ENCODE results near the gene C22orf39. TPM values are rescaled to one million over a fixed set of nuclear protein-coding genes. Genes with fewer than 3 reads are reported as not detected.

The C22orf39 gene
- polyA plus RNA-seq, 1 of the 3 experiments (the other 2 are of a cell fraction), result 17.7 TPM

- Histone ChIP-seq H3K36me3 (replicated peaks in 1 of 2; ENCODE audit: control insufficient read depth in 1 of 2, insufficient read depth in 2 of 2, low read length in 1 of 2) (peaks cover 52 to 82% of the 10 kb centered on the region in 2 experiments), H3K27me3 (ENCODE audit: insufficient read depth) (no peaks in the 10 kb centered on the region), H3K4me3 (ENCODE audit: low read depth in 2 of 2, low read length in 1 of 2) (no peak overlapping the region), H3K9ac (no peak overlapping the region), H3F3A (replicated peaks; ENCODE audit: insufficient read depth) (no peaks in the 10 kb centered on the region), H3K4me1 (ENCODE audit: control insufficient read depth in 1 of 2, insufficient read depth in 2 of 2, low read depth in 1 of 2, low read length in 1 of 2) (no peaks in the 10 kb centered on the region; a peak in 1 of 4 replicates), H3K27ac (ENCODE audit: low read depth in 2 of 2, low read length in 1 of 2) (no peak overlapping the region), H3K9me3 (no peaks in the 10 kb centered on the region), H4K20me1 (ENCODE audit: insufficient read depth) (peaks cover 45% of the 10 kb centered on the region), H2AFZ (ENCODE audit: low read depth) (no peak overlapping the region), H3K4me2 (no peak overlapping the region), H3K79me2 (ENCODE audit: insufficient read depth) (peaks cover 50% of the 10 kb centered on the region), H3K9me2 (no peaks in the 10 kb centered on the region)
- ChIA-PET POLR2A (no interaction called here), CTCF (interaction anchor here (0.7 to 2.4 kb wide), 2 partner anchors 13 to 158 kb away, joined by 3 to 11 read pairs; no protein-coding TSS in a partner anchor)
- TF ChIP-seq, protein P1, sequence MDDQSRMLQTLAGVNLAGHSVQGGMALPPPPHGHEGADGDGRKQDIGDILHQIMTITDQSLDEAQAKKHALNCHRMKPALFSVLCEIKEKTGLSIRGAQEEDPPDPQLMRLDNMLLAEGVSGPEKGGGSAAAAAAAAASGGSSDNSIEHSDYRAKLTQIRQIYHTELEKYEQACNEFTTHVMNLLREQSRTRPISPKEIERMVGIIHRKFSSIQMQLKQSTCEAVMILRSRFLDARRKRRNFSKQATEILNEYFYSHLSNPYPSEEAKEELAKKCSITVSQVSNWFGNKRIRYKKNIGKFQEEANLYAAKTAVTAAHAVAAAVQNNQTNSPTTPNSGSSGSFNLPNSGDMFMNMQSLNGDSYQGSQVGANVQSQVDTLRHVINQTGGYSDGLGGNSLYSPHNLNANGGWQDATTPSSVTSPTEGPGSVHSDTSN (IDR thresholded peaks at IDR 0.05), result no peak
- TF ChIP-seq, protein P2, sequence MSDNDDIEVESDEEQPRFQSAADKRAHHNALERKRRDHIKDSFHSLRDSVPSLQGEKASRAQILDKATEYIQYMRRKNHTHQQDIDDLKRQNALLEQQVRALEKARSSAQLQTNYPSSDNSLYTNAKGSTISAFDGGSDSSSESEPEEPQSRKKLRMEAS (IDR thresholded peaks at IDR 0.05; ENCODE audit: low read depth), result no peak
- TF ChIP-seq, protein P3, sequence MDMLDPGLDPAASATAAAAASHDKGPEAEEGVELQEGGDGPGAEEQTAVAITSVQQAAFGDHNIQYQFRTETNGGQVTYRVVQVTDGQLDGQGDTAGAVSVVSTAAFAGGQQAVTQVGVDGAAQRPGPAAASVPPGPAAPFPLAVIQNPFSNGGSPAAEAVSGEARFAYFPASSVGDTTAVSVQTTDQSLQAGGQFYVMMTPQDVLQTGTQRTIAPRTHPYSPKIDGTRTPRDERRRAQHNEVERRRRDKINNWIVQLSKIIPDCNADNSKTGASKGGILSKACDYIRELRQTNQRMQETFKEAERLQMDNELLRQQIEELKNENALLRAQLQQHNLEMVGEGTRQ (IDR thresholded peaks at IDR 0.05; ENCODE audit: borderline replicate concordance, low read depth, low read length), result no peak
- DNase-seq, result no peak
- WGBS (ENCODE audit: low lambda C conversion rate), result over 99% methylated on average over 11 of the region's 11 CpGs
These were observed 24.1 kb upstream of the C22orf39 start for GRCh38 chr22:19471572-19471971.

DNA sequence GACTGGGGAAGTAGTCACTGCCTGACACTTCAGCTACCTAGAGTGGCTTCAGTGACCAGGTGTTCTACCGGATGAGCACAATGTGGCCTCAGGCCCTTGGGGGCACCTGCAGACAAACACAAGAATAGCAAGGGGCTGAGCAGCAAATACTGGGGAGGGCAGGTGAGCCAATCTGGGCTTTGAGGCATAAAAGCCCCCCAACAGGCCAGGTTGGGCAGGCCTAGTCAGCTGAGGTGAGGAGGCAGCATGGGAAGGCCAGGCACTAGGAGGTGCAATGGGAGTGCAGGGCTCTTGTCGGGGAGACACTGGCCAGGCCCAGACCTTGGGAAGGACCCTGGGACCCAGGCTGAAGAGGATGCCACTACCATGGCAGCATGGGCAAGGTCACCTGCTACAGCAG is 22.5 kb upstream of the C22orf39 start:
- ChIA-PET POLR2A (no interaction called here), CTCF (no interaction called here)
- Histone ChIP-seq H3K4me3 (ENCODE audit: low read depth in 2 of 2, low read length in 1 of 2) (no peak overlapping the region), H3K79me2 (ENCODE audit: insufficient read depth) (peaks cover 35% of the 10 kb centered on the region), H3K27me3 (ENCODE audit: insufficient read depth) (no peaks in the 10 kb centered on the region), H3K4me2 (no peak overlapping the region), H3K27ac (ENCODE audit: low read depth in 2 of 2, low read length in 1 of 2) (no peak overlapping the region), H3K4me1 (ENCODE audit: control insufficient read depth in 1 of 2, insufficient read depth in 2 of 2, low read depth in 1 of 2, low read length in 1 of 2) (peaks cover 0 to 3% of the 10 kb centered on the region in 2 experiments; a peak in 1 of 4 replicates), H3F3A (replicated peaks; ENCODE audit: insufficient read depth) (no peaks in the 10 kb centered on the region), H3K9me3 (no peaks in the 10 kb centered on the region), H3K9me2 (no peaks in the 10 kb centered on the region), H2AFZ (ENCODE audit: low read depth) (no peak overlapping the region), H3K9ac (no peak overlapping the region), H3K36me3 (replicated peaks in 1 of 2; ENCODE audit: control insufficient read depth in 1 of 2, insufficient read depth in 2 of 2, low read length in 1 of 2) (peaks cover 56 to 89% of the 10 kb centered on the region in 2 experiments), H4K20me1 (ENCODE audit: insufficient read depth) (peaks cover 29% of the 10 kb centered on the region)
- 100% methylated on average over 2 of the region's 2 CpGs for WGBS (ENCODE audit: low lambda C conversion rate)
- TF ChIP-seq ELF1 (IDR thresholded peaks at IDR 0.05), result no peak
- TF ChIP-seq IRF3 (IDR thresholded peaks at IDR 0.05; ENCODE audit: low read depth, low read length), result no peak
- TF ChIP-seq FOXM1 (IDR thresholded peaks at IDR 0.05; ENCODE audit: low read depth), result no peak
- TF ChIP-seq TAF1 (IDR thresholded peaks at IDR 0.05; ENCODE audit: borderline replicate concordance, low read depth, low read length), result no peak
- no peak for TF ChIP-seq POLR2AphosphoS5 (IDR thresholded peaks at IDR 0.05; ENCODE audit: low read depth, low read length)
- no peak for DNase-seq

All from SK-N-SH (cell line).